GM10266 (cell line): ENCODE results near the gene KRTAP3-1.

Experiments used
- DNase-seq: peaks from one replicate; pipeline ENCODE4 v3.0.0; 2012; ENCODE audit errors: extremely low spot score
- TF ChIP-seq, protein P1 (sequence below): IDR thresholded peaks from 2 replicates; pipeline ENCODE4 v1.5.1; 2012; ENCODE audit warnings: mild to moderate bottlenecking, low read depth; ENCODE audit not compliant: control insufficient read depth, insufficient read depth; ENCODE audit errors: missing control alignments

KRTAP3-1 gene

DNA sequence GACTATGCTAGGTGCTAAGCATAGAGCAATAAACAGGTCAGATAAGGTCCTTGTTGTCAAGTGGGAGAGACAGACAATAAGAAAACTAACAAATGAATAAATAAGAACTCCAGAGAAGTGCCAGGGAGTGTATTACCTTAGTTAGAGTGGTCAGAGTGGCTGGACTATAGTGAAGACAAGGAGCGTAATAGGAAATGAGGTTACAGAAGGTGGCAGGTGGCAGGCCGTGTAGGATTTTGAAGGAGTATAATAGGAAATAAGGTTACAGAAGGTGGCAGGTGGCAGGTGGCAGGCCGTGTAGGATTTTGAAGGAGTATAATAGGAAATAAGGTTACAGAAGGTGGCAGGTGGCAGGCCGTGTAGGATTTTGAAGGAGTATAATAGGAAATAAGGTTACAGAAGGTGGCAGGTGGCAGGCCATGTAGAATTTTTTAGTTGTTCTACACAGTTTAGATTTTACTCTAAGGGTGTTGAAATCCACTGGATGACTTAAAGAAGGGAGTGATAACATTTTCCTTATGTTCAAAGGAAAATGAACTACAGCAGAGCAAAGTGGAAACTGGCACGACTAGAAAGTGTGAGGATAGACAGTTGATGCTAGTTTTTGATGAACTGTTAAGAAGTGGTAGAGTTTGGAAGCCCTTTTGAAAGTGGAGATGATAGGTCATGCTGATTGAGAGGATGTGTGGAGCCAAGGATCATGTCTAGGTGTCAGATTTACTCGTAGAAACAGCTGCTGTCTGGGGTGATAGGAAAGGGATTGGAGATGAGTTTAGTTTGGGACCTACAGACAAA, 3.6 kb upstream of the KRTAP3-1 start:
- DNase-seq, result no peak
- TF ChIP-seq, protein P1, sequence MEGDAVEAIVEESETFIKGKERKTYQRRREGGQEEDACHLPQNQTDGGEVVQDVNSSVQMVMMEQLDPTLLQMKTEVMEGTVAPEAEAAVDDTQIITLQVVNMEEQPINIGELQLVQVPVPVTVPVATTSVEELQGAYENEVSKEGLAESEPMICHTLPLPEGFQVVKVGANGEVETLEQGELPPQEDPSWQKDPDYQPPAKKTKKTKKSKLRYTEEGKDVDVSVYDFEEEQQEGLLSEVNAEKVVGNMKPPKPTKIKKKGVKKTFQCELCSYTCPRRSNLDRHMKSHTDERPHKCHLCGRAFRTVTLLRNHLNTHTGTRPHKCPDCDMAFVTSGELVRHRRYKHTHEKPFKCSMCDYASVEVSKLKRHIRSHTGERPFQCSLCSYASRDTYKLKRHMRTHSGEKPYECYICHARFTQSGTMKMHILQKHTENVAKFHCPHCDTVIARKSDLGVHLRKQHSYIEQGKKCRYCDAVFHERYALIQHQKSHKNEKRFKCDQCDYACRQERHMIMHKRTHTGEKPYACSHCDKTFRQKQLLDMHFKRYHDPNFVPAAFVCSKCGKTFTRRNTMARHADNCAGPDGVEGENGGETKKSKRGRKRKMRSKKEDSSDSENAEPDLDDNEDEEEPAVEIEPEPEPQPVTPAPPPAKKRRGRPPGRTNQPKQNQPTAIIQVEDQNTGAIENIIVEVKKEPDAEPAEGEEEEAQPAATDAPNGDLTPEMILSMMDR, result no peak

DNA sequence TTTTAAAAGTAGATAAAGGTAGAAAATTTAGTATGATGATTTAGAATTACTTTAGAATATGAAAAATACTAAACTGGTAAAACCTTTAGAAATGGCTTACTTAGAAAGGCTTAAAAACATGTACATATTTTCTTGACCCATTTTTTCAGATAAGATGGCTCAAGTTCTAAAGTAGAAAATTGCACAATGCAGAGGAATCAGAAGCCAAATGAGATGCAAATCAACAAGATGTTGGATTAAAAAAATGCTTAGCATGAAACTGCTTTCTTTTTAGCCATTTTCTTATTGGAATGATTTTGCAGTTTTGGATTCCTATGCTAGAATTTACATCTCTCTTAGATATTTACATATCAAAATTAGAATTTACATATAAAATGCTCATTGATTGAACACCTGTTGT, 1.5 kb upstream of the KRTAP3-1 start:
- DNase-seq, result no peak
- TF ChIP-seq, protein P1, result no peak

DNA sequence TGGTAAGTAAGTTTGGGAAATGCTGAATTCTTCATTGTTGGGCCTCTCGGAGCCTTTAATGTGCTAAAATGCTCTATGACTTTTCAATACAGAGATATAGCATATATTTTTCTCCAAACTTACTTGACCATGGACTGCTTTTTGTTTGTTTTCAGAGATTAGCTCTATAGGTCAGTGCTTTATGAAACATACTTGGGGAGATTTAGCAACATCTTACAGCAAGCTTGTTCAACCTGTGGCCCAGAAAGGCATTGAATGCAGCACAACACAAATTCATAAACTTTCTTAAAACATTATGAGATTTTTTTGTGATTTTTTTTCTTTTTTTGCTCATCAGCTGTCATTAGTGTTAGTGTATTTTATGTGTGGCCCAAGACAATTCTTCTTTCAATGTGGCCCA, 1.0 kb upstream of the KRTAP3-1 start:
- DNase-seq, result no peak
- TF ChIP-seq, protein P1, result no peak

DNA sequence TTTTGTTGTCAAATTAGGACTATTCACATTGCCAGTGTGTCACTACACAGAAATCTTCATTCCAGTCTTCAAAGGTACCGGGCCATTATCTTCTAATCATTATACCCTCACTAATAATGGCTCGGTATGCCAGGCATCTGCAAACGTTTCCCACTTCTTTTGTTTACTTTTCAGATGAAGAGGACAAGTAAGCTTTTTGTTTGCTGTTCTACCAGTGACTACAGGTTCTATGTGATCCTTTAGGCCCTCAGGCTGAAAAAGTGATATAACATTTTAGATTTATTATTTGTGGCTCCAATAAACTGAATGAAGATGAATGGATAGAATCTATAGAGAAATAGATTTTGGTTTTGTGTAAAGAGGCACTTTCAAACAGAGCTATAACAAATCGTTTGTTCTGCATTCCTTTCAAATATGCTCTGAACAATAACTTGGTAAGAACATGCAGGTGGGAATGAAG, 403 bp upstream of the KRTAP3-1 start:
- no peak for DNase-seq
- TF ChIP-seq, protein P1, result no peak

DNA sequence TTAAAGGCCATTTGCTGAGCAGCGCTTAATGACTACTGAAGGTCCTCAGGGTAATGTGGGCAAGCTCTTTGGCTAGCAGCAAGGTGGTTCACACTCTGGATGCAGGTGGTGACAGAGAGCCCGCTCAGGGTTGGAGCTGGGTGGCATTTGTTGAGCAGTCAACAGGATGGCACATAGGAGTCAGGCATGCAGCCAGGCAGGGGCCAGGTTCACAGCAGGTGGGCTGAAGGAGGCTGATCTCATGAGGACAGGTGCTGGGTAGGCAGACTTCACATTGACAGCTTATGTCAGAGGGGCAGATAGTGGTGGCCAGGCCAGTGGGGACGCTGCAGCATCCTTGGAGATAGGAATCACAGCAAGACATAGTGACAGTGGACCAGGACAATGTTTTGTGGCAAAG, 4.5 kb downstream of the KRTAP3-1 start:
- no peak for DNase-seq
- TF ChIP-seq, protein P1, result no peak

DNA sequence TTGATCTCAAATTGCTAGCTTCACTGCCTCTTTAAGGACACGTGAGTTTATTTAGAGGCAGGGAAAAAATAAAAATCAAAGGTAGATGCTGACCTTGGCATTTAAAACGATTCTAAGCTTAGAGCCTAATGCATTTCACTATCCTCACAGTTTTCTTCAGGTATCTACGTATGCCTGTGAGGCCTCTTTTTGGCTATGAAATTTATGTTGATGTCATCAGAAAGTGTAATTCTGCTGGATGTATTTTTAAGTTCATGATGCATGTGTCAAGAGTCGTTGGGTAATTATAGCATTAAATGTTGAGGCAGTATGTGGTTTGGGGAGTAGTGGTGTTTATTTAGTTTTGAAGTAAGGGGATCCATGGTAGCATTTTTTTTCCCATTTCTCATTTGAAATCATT, 5.0 kb downstream of the KRTAP3-1 start:
- no peak for DNase-seq
- TF ChIP-seq, protein P1, result no peak

DNA sequence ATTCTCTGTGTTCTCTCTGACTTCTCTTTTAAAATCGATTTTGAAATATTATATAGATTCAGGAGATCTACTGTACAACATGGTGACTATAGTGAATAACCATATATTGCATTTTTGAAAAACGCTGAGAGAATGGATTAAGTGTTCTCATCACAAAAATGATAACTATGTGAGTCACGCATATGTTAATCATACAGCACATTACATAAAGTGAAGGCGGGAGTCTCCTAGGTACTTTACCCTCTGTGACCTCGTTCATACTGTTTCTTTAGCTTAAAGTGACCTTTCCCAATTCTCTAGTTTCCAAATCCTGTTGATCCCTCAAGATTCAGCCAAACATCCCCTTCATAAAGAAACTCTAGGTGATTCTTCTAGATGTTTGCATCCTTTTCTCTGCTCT, 6.1 kb downstream of the KRTAP3-1 start:
- no peak for DNase-seq
- TF ChIP-seq, protein P1, result no peak
